ENCODE results near the gene FNTB. TPM values are rescaled to one million over a fixed set of nuclear protein-coding genes. Genes with fewer than 3 reads are reported as not detected.

The FNTB gene
- total RNA-seq, 2 donors from 2014 or later, result 17.2 to 21.3 TPM

GRCh38 chr14:65041434-65041915 lies 54.8 kb downstream of the FNTB start:
- Histone ChIP-seq H3K4me1 (ENCODE audit: control insufficient read depth, insufficient read depth, low read length) (no peaks in the 10 kb centered on the region), H3K9me3 (ENCODE audit: control insufficient read depth, low read length) (no peaks in the 10 kb centered on the region), H3K4me3 (ENCODE audit: low read length) (no peak overlapping the region), H3K27me3 (ENCODE audit: control insufficient read depth, insufficient read depth, low read length, poor library complexity, severe bottlenecking) (no peaks in the 10 kb centered on the region), H3K36me3 (ENCODE audit: control insufficient read depth, insufficient read depth, low read length) (peaks cover 21% of the 10 kb centered on the region), H3K27ac (ENCODE audit: low read depth, low read length) (no peak overlapping the region), H3K9ac (ENCODE audit: extremely low read depth, low read length, poor library complexity, severe bottlenecking) (no peak overlapping the region)
- no peak overlapping the region for H3K27ac Mint-ChIP-seq
- WGBS, 2 experiments (ENCODE audit: insufficient coverage in 1 of 2, insufficient read length in 1 of 2), result 94 to 100% methylated on average over 5 to 7 of the region's 7 CpGs
- peaks cover 4% of the 10 kb centered on the region for H3K4me1 Mint-ChIP-seq
- H3K27me3 Mint-ChIP-seq (ENCODE audit: insufficient read depth), result no peaks in the 10 kb centered on the region
- TF ChIP-seq CTCF (conservative IDR thresholded peaks at IDR 0.05), result no peak
- DNase-seq, result no peak
- peaks cover 49% of the 10 kb centered on the region for H3K36me3 Mint-ChIP-seq (ENCODE audit: low read depth)
- H3K9me3 Mint-ChIP-seq, result no peaks in the 10 kb centered on the region
- no peak overlapping the region for H3K4me3 Mint-ChIP-seq

- Histone ChIP-seq H3K27me3 (ENCODE audit: control insufficient read depth, insufficient read depth, low read length, poor library complexity, severe bottlenecking) (no peaks in the 10 kb centered on the region), H3K9me3 (ENCODE audit: control insufficient read depth, low read length) (no peaks in the 10 kb centered on the region), H3K27ac (ENCODE audit: low read depth, low read length) (no peak overlapping the region), H3K4me3 (ENCODE audit: low read length) (no peak overlapping the region), H3K4me1 (ENCODE audit: control insufficient read depth, insufficient read depth, low read length) (no peaks in the 10 kb centered on the region), H3K36me3 (ENCODE audit: control insufficient read depth, insufficient read depth, low read length) (peaks cover 28% of the 10 kb centered on the region), H3K9ac (ENCODE audit: extremely low read depth, low read length, poor library complexity, severe bottlenecking) (no peak overlapping the region)
- H3K9me3 Mint-ChIP-seq, result no peaks in the 10 kb centered on the region
- no peak for DNase-seq
- H3K4me3 Mint-ChIP-seq, result no peak overlapping the region
- 99% methylated on average over 3 of the region's 3 CpGs; no CpG with 5 or more reads in 1 of the 2 experiments for WGBS, 2 experiments (ENCODE audit: insufficient coverage in 1 of 2, insufficient read length in 1 of 2)
- peaks cover 46% of the 10 kb centered on the region for H3K36me3 Mint-ChIP-seq (ENCODE audit: low read depth)
- H3K4me1 Mint-ChIP-seq, result peaks cover 4% of the 10 kb centered on the region
- no peak overlapping the region for H3K27ac Mint-ChIP-seq
- TF ChIP-seq CTCF (conservative IDR thresholded peaks at IDR 0.05), result no peak
- no peaks in the 10 kb centered on the region for H3K27me3 Mint-ChIP-seq (ENCODE audit: insufficient read depth)
Observed at GRCh38 chr14:65042296-65042695, 55.6 kb downstream of the FNTB start.

DNA sequence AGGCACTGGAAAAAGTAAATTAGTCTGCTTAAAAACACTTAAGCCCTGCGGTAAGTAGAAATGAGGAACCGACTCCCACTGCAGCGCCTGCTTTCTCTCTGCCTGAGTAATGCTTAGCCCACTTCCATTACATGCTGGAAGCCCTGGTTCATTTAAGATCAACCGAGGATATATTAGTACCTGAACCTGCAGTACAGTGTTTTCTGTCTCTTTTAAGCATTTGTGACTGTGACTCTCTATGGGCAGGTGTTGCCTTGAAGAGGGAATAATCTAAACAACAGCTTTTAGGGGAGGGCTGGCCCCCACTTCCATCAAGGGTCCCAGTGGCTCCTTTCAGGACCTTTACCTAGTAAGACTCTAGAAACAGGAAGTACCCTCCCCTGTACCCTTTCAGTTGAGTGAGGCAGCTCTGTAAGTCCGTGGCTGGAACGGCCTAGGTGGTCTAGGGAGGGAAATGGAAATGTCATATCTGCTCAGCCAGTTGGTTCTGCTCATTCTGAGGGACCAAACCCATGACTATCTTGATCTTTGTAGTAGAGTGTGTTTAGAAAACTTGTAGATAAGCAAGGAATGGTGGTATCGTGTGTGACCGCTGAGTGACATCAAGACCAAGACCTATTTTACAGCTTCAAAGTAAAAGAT lies 56.2 kb downstream of the FNTB start:
- Mint-ChIP-seq H3K9me3 (no peaks in the 10 kb centered on the region), H3K4me1 (peaks cover 4% of the 10 kb centered on the region), H3K27ac (no peak overlapping the region), H3K27me3 (ENCODE audit: insufficient read depth) (no peaks in the 10 kb centered on the region), H3K4me3 (no peak overlapping the region), H3K36me3 (ENCODE audit: low read depth) (peaks cover 47% of the 10 kb centered on the region)
- H3K9me3 ChIP-seq (ENCODE audit: control insufficient read depth, low read length), result no peaks in the 10 kb centered on the region
- no peak overlapping the region for H3K4me3 ChIP-seq (ENCODE audit: low read length)
- WGBS, 2 experiments (ENCODE audit: insufficient coverage in 1 of 2, insufficient read length in 1 of 2), result 80% methylated on average over 7 to 8 of the region's 8 CpGs
- no peaks in the 10 kb centered on the region for H3K4me1 ChIP-seq (ENCODE audit: control insufficient read depth, insufficient read depth, low read length)
- no peak overlapping the region for H3K27ac ChIP-seq (ENCODE audit: low read depth, low read length)
- peaks cover 32% of the 10 kb centered on the region for H3K36me3 ChIP-seq (ENCODE audit: control insufficient read depth, insufficient read depth, low read length)
- no peak for DNase-seq
- H3K27me3 ChIP-seq (ENCODE audit: control insufficient read depth, insufficient read depth, low read length, poor library complexity, severe bottlenecking), result no peaks in the 10 kb centered on the region
- H3K9ac ChIP-seq (ENCODE audit: extremely low read depth, low read length, poor library complexity, severe bottlenecking), result no peak overlapping the region
- no peak for TF ChIP-seq CTCF (conservative IDR thresholded peaks at IDR 0.05)

Data from endodermal cell (in vitro differentiated cells).